ENCODE results near the gene ZNF681. TPM values are rescaled to one million over a fixed set of nuclear protein-coding genes. Genes with fewer than 3 reads are reported as not detected.
"Not testable (repeated sequence)": the region's sequence is repeated elsewhere in the genome, so short reads cannot be mapped to it uniquely, and the experiment has no call there.

The ZNF681 gene
- total RNA-seq, 1 donor from 2014 or later = 1.9 TPM

DNA sequence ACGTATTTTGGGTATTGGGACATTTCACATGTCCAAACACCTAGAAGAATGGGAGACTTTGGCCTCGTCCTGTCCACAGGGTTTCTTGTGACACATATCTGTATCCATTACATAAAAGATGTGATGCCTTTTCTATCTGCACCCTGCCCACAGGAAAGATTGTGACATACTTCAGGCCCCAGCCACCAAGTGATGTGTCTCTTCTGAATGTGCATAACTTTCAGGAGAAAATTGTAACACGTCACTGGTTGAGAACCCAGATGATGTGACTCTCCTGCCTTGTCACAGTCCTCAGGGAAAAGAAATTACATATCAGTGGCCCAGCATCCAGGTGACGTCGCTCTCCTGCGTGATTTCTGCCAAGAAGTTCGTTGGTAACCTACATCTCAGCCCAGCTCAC lies 21.0 kb upstream of the ZNF681 start:
- ATAC-seq = no peak
- no peaks in the 10 kb centered on the region for H3K9me3 ChIP-seq
- H3K4me3 ChIP-seq = no peak overlapping the region
- TF ChIP-seq, protein P1, sequence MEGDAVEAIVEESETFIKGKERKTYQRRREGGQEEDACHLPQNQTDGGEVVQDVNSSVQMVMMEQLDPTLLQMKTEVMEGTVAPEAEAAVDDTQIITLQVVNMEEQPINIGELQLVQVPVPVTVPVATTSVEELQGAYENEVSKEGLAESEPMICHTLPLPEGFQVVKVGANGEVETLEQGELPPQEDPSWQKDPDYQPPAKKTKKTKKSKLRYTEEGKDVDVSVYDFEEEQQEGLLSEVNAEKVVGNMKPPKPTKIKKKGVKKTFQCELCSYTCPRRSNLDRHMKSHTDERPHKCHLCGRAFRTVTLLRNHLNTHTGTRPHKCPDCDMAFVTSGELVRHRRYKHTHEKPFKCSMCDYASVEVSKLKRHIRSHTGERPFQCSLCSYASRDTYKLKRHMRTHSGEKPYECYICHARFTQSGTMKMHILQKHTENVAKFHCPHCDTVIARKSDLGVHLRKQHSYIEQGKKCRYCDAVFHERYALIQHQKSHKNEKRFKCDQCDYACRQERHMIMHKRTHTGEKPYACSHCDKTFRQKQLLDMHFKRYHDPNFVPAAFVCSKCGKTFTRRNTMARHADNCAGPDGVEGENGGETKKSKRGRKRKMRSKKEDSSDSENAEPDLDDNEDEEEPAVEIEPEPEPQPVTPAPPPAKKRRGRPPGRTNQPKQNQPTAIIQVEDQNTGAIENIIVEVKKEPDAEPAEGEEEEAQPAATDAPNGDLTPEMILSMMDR (IDR thresholded peaks at IDR 0.05) = no peak
- no peak for DNase-seq
- intact Hi-C loops (cut with DNase I) = no loop called here
- H3K27me3 ChIP-seq = no peaks in the 10 kb centered on the region
- H3K36me3 ChIP-seq = peaks cover 5% of the 10 kb centered on the region
- no peaks in the 10 kb centered on the region for H3K4me1 ChIP-seq
- H3K27ac ChIP-seq = no peak overlapping the region

- DNase-seq (no peak), ATAC-seq (no peak)
- no peaks in the 10 kb centered on the region for H3K4me1 ChIP-seq
- no peaks in the 10 kb centered on the region for H3K27me3 ChIP-seq
- no peaks in the 10 kb centered on the region for H3K9me3 ChIP-seq
- H3K27ac ChIP-seq = no peak overlapping the region
- no peaks in the 10 kb centered on the region for H3K36me3 ChIP-seq
- H3K4me3 ChIP-seq = no peak overlapping the region
- intact Hi-C loops (cut with DNase I) = no loop called here
- TF ChIP-seq, protein P1 (IDR thresholded peaks at IDR 0.05) = no peak
These were observed 19.9 kb upstream of the ZNF681 start for GRCh38 chr19:23778566-23778965.

- H3K36me3 ChIP-seq; DNase-seq; intact Hi-C loops (cut with DNase I): not testable (repeated sequence)
These were observed 19.3 kb upstream of the ZNF681 start for GRCh38 chr19:23778036-23778435.

DNA sequence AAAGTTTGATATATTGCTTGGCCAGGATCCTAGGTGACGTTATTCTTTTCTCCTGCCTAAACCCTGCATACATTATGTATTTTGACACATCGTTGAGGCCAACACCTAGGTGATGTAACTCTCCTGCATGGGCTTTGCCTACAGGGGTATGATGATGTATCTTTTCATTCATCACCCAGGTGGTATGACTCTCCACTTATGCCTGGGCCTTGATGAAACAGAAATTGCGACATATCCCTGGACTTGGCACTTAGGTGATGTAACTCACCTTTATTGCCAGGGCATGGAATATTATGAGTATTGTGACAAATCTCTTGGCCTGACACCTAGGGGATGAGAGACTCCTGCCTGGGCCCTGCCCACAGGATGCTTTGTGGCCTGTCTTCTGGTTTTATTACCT lies 18.5 kb upstream of the ZNF681 start:
- ATAC-seq = no peak
- H3K4me1 ChIP-seq = no peaks in the 10 kb centered on the region
- H3K27ac ChIP-seq = no peak overlapping the region
- DNase-seq = no peak
- H3K36me3 ChIP-seq = no peaks in the 10 kb centered on the region
- intact Hi-C loops (cut with DNase I) = no loop called here
- TF ChIP-seq, protein P1 (IDR thresholded peaks at IDR 0.05) = no peak
- H3K9me3 ChIP-seq = no peaks in the 10 kb centered on the region
- H3K4me3 ChIP-seq = no peak overlapping the region
- H3K27me3 ChIP-seq = no peaks in the 10 kb centered on the region

More at GRCh38 chr19:23778036-23778435, 19.3 kb upstream of the ZNF681 start:
- H3K27me3 ChIP-seq, H3K4me3 ChIP-seq, ATAC-seq, H3K9me3 ChIP-seq, H3K27ac ChIP-seq, H3K4me1 ChIP-seq: not testable (repeated sequence)

DNA sequence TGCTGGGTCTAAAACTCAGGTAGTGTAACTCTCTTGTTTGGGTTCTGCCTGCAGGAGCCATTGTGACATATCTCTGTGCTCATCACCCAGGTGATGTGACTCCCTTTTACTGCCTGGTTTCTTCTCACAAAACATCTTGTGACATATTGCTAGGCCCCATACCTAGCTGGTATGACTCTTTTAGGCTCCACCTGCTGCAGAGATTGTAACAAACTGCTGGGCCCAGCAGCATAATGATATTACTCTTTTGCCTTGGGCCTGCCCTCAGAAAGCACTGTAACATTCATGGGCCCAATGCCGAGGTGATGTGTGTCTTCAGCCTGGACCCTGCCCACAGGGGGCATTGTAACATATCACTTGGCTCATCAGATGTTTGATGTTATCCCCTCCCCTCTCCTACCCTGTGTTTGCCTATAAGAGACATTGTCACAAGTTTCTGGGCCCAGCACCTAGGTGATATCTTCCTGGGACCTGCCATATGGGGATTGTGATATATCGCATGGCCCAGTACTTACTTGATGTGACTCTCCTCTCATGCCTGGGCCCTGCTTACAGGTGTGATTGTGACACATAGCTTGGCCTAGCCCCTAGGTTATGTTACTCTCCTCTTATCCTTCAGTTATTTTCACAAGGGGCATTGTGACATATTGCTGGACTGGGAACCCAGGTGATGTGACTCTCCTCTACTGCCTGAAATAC lies 18.0 kb upstream of the ZNF681 start:
- TF ChIP-seq, protein P1 (IDR thresholded peaks at IDR 0.05) = no peak
- Histone ChIP-seq H3K27ac (no peak overlapping the region), H3K9me3 (no peaks in the 10 kb centered on the region), H3K4me3 (no peak overlapping the region), H3K27me3 (no peaks in the 10 kb centered on the region), H3K4me1 (no peaks in the 10 kb centered on the region), H3K36me3 (no peaks in the 10 kb centered on the region)
- no peak for ATAC-seq
- DNase-seq = no peak
- intact Hi-C loops (cut with DNase I) = no loop called here

GRCh38 chr19:23774524-23774971 lies 15.9 kb upstream of the ZNF681 start:
- intact Hi-C loops (cut with DNase I) = no loop called here
- no peaks in the 10 kb centered on the region for H3K9me3 ChIP-seq
- ATAC-seq = no peak
- DNase-seq = no peak
- no peaks in the 10 kb centered on the region for H3K27me3 ChIP-seq
- no peak overlapping the region for H3K27ac ChIP-seq
- no peak overlapping the region for H3K4me3 ChIP-seq
- H3K36me3 ChIP-seq = no peaks in the 10 kb centered on the region
- TF ChIP-seq, protein P1 (IDR thresholded peaks at IDR 0.05) = no peak
- no peaks in the 10 kb centered on the region for H3K4me1 ChIP-seq
